Kidney (tissue), 14 donors: ENCODE measurements around the gene PPP1CA. TPM values are rescaled to one million over a fixed set of nuclear protein-coding genes. Genes with fewer than 3 reads are reported as not detected.
A peak's percentile ranks its signal among the peaks of the same experiment; 100 is the strongest.

Source experiments
- DNase-seq, 5 donors: peaks; one replicate each; pipeline ENCODE4 v3.0.0-alpha.2; 2013 to 2020
- FAIRE-seq: peaks from 2 replicates; lab custom pipeline; 2012; peaks lifted over from hg19 to GRCh38; lab: Jason Lieb, UNC
- H3K27ac ChIP-seq, 2 donors: one replicate each; pipeline ENCODE4 v1.7.0; 2013; ENCODE audit warnings: low read depth in 2 of 2, low read length in 2 of 2, inconsistent platforms in 1 of 2
- H3K27me3 ChIP-seq: one replicate; pipeline ENCODE4 v1.7.1; 2013; ENCODE audit warnings: low read length, inconsistent platforms; ENCODE audit not compliant: control insufficient read depth, insufficient read depth
- H3K36me3 ChIP-seq, 3 donors: one replicate each; pipeline versions ENCODE4 v1.7.0 to v1.7.1; 2013; ENCODE audit warnings: low read length in 3 of 3, control low read depth in 1 of 3, inconsistent platforms in 1 of 3; ENCODE audit not compliant: insufficient read depth in 3 of 3, control insufficient read depth in 2 of 3
- H3K4me1 ChIP-seq, 3 donors: one replicate each; pipeline versions ENCODE4 v1.7.0 to v1.7.1; 2013; ENCODE audit warnings: low read length in 3 of 3, inconsistent platforms in 1 of 3, low read depth in 1 of 3; ENCODE audit not compliant: control insufficient read depth in 2 of 3, insufficient read depth in 2 of 3
- H3K4me3 ChIP-seq, 3 donors: one replicate each; pipeline versions ENCODE4 v1.7.0 to v1.8.1; 2013; ENCODE audit warnings: low read length in 3 of 3, control low read depth in 1 of 3, inconsistent platforms in 1 of 3
- H3K9ac ChIP-seq, 3 donors: one replicate each; pipeline versions ENCODE4 v1.7.0 to v1.7.1; 2013; ENCODE audit warnings: low read length in 3 of 3, control low read depth in 1 of 3, inconsistent platforms in 1 of 3
- H3K9me3 ChIP-seq, 3 donors: one replicate each; pipeline versions ENCODE4 v1.7.0 to v1.7.1; 2013; ENCODE audit warnings: low read length in 3 of 3, control low read depth in 1 of 3, inconsistent platforms in 1 of 3; ENCODE audit not compliant: control insufficient read depth in 2 of 3, insufficient read depth in 1 of 3
- CTCF ChIP-seq: IDR thresholded peaks from 3 replicates; pipeline ENCODE4 v1.5.1; 2012; ENCODE audit warnings: mild to moderate bottlenecking, moderate library complexity, borderline replicate concordance; ENCODE audit not compliant: insufficient read depth; ENCODE audit errors: extremely low read depth
- intact Hi-C: fragments of 100-400 bp; cut with DNase I; formaldehyde crosslinking; loops from one replicate; pipeline ENCODE4 v1.11.1; 2022
- polyA plus RNA-seq: library from polyadenylated mRNA; stranded (reverse); fragments of 350-450 nt; fragmentation: Illumina TruSeq; extraction: RNeasy Lipid Tissue Mini Kit (QIAGEN cat#74804); gene quantifications from one replicate; pipeline ENCODE4 v1.2.3, GENCODE V29; 2014; ENCODE audit warnings: low read depth, low replicate concordance; ENCODE audit not compliant: insufficient read depth
- total RNA-seq: library from RNA; stranded (reverse); fragmentation: NEBNext Ultra II Directional; extraction: Animal tissue kit (Norgen Biotek cat#: 25700); gene quantifications from one replicate; pipeline ENCODE4 v1.2.1, GENCODE V29; 2021
- donor health status: control.
- donor health status: control.
- donor health status: control.
- donor health status: control.
- donor health status: control.
- donor health status: DM: yes; HTN: yes; CAD: no.
- donor health status: Normal renal cell carcinoma (clear cell type).

The PPP1CA gene
- total and polyA plus RNA-seq, 2 donors from 2014 or later = 155 to 210 TPM

GRCh38 chr11:67371189-67371910, 30.3 kb downstream of the PPP1CA start:
- DNase-seq (peak in 3 of 5 donors; percentile 78 to 86 (median 84)), FAIRE-seq (no peak)
- peak; percentile 37 for TF ChIP-seq CTCF
- Histone ChIP-seq H3K27ac (peak overlapping the region; percentile 33 to 51), H3K4me1 (peaks cover 3 to 34% (median 25%) of the 10 kb centered on the region in 3 donors), H3K9ac (peak overlapping the region in 1 of 3 donors; percentile 61), H3K36me3 (no peaks in the 10 kb centered on the region), H3K27me3 (no peaks in the 10 kb centered on the region), H3K9me3 (no peaks in the 10 kb centered on the region), H3K4me3 (peak overlapping the region in 2 of 3 donors; percentile 56 to 57)
- intact Hi-C loops = no loop called here

GRCh38 chr11:67370351-67371076, 31.1 kb downstream of the PPP1CA start:
- Histone ChIP-seq H3K9me3 (no peaks in the 10 kb centered on the region), H3K27me3 (no peaks in the 10 kb centered on the region), H3K36me3 (no peaks in the 10 kb centered on the region), H3K27ac (peak overlapping the region in 1 of 2 donors; percentile 41), H3K4me3 (peak overlapping the region in 1 of 3 donors; percentile 3), H3K4me1 (peaks cover 5 to 34% (median 25%) of the 10 kb centered on the region in 3 donors), H3K9ac (peak overlapping the region in 1 of 3 donors; percentile 61)
- TF ChIP-seq CTCF = no peak
- FAIRE-seq = no peak
- intact Hi-C loops = no loop called here
- DNase-seq = peak in 4 of 5 donors; percentile 58 to 83 (median 66)

GRCh38 chr11:67369801-67370284, 31.8 kb downstream of the PPP1CA start:
- TF ChIP-seq CTCF = no peak
- intact Hi-C loops = no loop called here
- Histone ChIP-seq H3K36me3 (peaks cover 0 to 3% (median 0%) of the 10 kb centered on the region in 3 donors), H3K27ac (peak overlapping the region in 1 of 2 donors; percentile 14), H3K27me3 (no peaks in the 10 kb centered on the region), H3K4me3 (no peak overlapping the region), H3K4me1 (peaks cover 5 to 37% (median 25%) of the 10 kb centered on the region in 3 donors), H3K9ac (peak overlapping the region in 1 of 3 donors; percentile 49), H3K9me3 (no peaks in the 10 kb centered on the region)
- no peak for FAIRE-seq
- peak in 2 of 5 donors; percentile 46 to 66 for DNase-seq
